H1 (cell line): ENCODE measurements around the gene WDR90. TPM values are rescaled to one million over a fixed set of nuclear protein-coding genes. Genes with fewer than 3 reads are reported as not detected.
A peak's percentile ranks its signal among the peaks of the same experiment; 100 is the strongest.

Experiments
- CTCF ChIA-PET: fragments of 300-600 bp; sonication (Branson Sonifier 250); formaldehyde crosslinking; loops from one replicate; lab custom pipeline; 2021; ENCODE audit not compliant: partially characterized antibody; lab: Charles Lee
- POLR2A ChIA-PET: fragments of 300-600 bp; sonication (Branson Sonifier 250); formaldehyde crosslinking; loops from one replicate; lab custom pipeline; 2021; ENCODE audit warnings: inconsistent platforms; ENCODE audit not compliant: partially characterized antibody; lab: Charles Lee
- DNase-seq, 2 experiments: peaks; one replicate each; pipeline versions ENCODE4 v3.0.0 to v3.0.0-alpha.2; 2010 to 2022; ENCODE audit warnings: low spot score in 2 of 2, low read depth in 1 of 2, mixed read lengths in 1 of 2
- FAIRE-seq: peaks from 2 replicates; lab custom pipeline; 2011; peaks lifted over from hg19 to GRCh38; lab: Jason Lieb, UNC
- H2AFZ ChIP-seq: 2 replicates; pipeline ENCODE4 v1.8.1; 2012; ENCODE audit warnings: low read length, inconsistent platforms
- H2AK5ac ChIP-seq: 2 replicates; pipeline ENCODE4 v1.6.1; 2013; ENCODE audit warnings: low read depth, low read length
- H2BK120ac ChIP-seq: replicated peaks from 2 replicates; pipeline ENCODE3; 2013; ENCODE audit warnings: low read depth, low read length, inconsistent platforms
- H2BK12ac ChIP-seq: 2 replicates; pipeline ENCODE4 v1.6.1; 2013; ENCODE audit warnings: low read depth, low read length
- H2BK15ac ChIP-seq: 2 replicates; pipeline ENCODE4 v1.6.1; 2013; ENCODE audit warnings: low read length
- H2BK20ac ChIP-seq: 2 replicates; pipeline ENCODE4 v1.6.1; 2013; ENCODE audit warnings: low read length
- H2BK5ac ChIP-seq: 2 replicates; pipeline ENCODE4 v1.6.1; 2013; ENCODE audit warnings: low read depth, low read length
- H3K14ac ChIP-seq: 2 replicates; pipeline ENCODE4 v1.6.1; 2013; ENCODE audit warnings: inconsistent platforms; ENCODE audit not compliant: insufficient read length
- H3K18ac ChIP-seq: 2 replicates; pipeline ENCODE4 v1.6.1; 2013; ENCODE audit warnings: low read length; ENCODE audit errors: extremely low read depth
- H3K23ac ChIP-seq: 2 replicates; pipeline ENCODE4 v1.6.1; 2013; ENCODE audit warnings: inconsistent platforms; ENCODE audit not compliant: insufficient read length
- H3K23me2 ChIP-seq: 2 replicates; pipeline ENCODE4 v1.6.1; 2013; ENCODE audit warnings: low read depth, low read length
- H3K27ac ChIP-seq: 2 replicates; pipeline ENCODE4 v1.6.1; 2011; ENCODE audit warnings: low read depth, low read length, inconsistent platforms
- H3K27me3 ChIP-seq, 4 experiments: replicated peaks in 1 of 4; 1 replicate in 1 of 4; 2 replicates in 3 of 4; pipeline versions ENCODE4 v1.6.1 to v1.8.1; 2011 to 2013; ENCODE audit warnings: low read length in 3 of 4, mild to moderate bottlenecking in 3 of 4, inconsistent platforms in 2 of 4, mixed read lengths in 2 of 4, moderate library complexity in 1 of 4; ENCODE audit not compliant: control insufficient read depth in 3 of 4, insufficient read depth in 3 of 4; ENCODE audit errors: extremely low read depth in 1 of 4
- H3K36me3 ChIP-seq, 4 experiments: 2 replicates each; pipeline versions ENCODE4 v1.6.1 to v1.8.1; 2011 to 2013; ENCODE audit warnings: mild to moderate bottlenecking in 4 of 4, low read length in 3 of 4, moderate library complexity in 2 of 4, control low read depth in 1 of 4, inconsistent platforms in 1 of 4; ENCODE audit not compliant: insufficient read depth in 4 of 4, control insufficient read depth in 2 of 4
- H3K4ac ChIP-seq: replicated peaks from 2 replicates; pipeline ENCODE3; 2013; ENCODE audit warnings: low read length, low read depth, mixed read lengths, inconsistent platforms; ENCODE audit not compliant: insufficient read length
- H3K4me1 ChIP-seq, 4 experiments: replicated peaks in 1 of 4; 1 replicate in 1 of 4; 2 replicates in 3 of 4; pipeline versions ENCODE4 v1.6.1 to v1.8.1; 2011 to 2013; ENCODE audit warnings: low read length in 3 of 4, inconsistent platforms in 2 of 4, mixed read lengths in 1 of 4; ENCODE audit not compliant: insufficient read depth in 4 of 4, control insufficient read depth in 3 of 4
- H3K4me2 ChIP-seq, 2 experiments: 2 replicates each; pipeline versions ENCODE4 v1.6.1 to v1.8.1; 2011 to 2013; ENCODE audit warnings: low read depth in 2 of 2, low read length in 2 of 2, control low read depth in 1 of 2, inconsistent platforms in 1 of 2, mild to moderate bottlenecking in 1 of 2; ENCODE audit not compliant: insufficient read depth in 1 of 2
- H3K4me3 ChIP-seq, 4 experiments: fragments of 200-600, 300-600 bp in 1 of 4; sonication (generic), shearing (Covaris generic), sonication (Bioruptor Twin) in 1 of 4; 2 replicates each; pipeline versions ENCODE4 v1.5.1 to v1.8.1; 2011 to 2016; ENCODE audit warnings: low read length in 4 of 4, low read depth in 3 of 4, control low read depth in 2 of 4, inconsistent platforms in 2 of 4, mild to moderate bottlenecking in 2 of 4, mixed read lengths in 1 of 4, moderate library complexity in 1 of 4; ENCODE audit not compliant: insufficient read depth in 2 of 4; ENCODE audit errors: extremely low read depth in 1 of 4
- H3K56ac ChIP-seq: replicated peaks from 2 replicates; pipeline ENCODE3; 2013; ENCODE audit warnings: low read depth, mild to moderate bottlenecking, mixed read lengths, low read length, inconsistent platforms; ENCODE audit not compliant: insufficient read length
- H3K79me1 ChIP-seq: 2 replicates; pipeline ENCODE4 v1.6.1; 2013; ENCODE audit warnings: low read depth, low read length, control low read depth
- H3K79me2 ChIP-seq, 2 experiments: 2 replicates each; pipeline versions ENCODE4 v1.6.1 to v1.8.1; 2012 to 2013; ENCODE audit warnings: low read length in 2 of 2, mild to moderate bottlenecking in 2 of 2, inconsistent platforms in 1 of 2; ENCODE audit not compliant: insufficient read depth in 2 of 2, control insufficient read depth in 1 of 2
- H3K9ac ChIP-seq, 4 experiments: replicated peaks in 1 of 4; 1 replicate in 1 of 4; 2 replicates in 3 of 4; pipeline versions ENCODE4 v1.6.1 to v1.8.1; 2011 to 2013; ENCODE audit warnings: low read depth in 3 of 4, low read length in 3 of 4, control low read depth in 2 of 4, mild to moderate bottlenecking in 2 of 4, moderate library complexity in 2 of 4, inconsistent platforms in 1 of 4; ENCODE audit errors: extremely low read depth in 1 of 4
- H3K9me3 ChIP-seq, 2 experiments: 2 replicates each; pipeline versions ENCODE4 v1.6.1 to v1.8.1; 2012 to 2013; ENCODE audit warnings: mild to moderate bottlenecking in 2 of 2, moderate library complexity in 2 of 2, control low read depth in 1 of 2, inconsistent platforms in 1 of 2, low read depth in 1 of 2, low read length in 1 of 2, mixed read lengths in 1 of 2; ENCODE audit not compliant: insufficient read depth in 2 of 2
- H4K20me1 ChIP-seq, 2 experiments: replicated peaks in 1 of 2; 2 replicates each; pipeline versions ENCODE3 to v1.8.1; 2011 to 2013; ENCODE audit warnings: inconsistent platforms in 2 of 2, low read length in 2 of 2, mild to moderate bottlenecking in 1 of 2; ENCODE audit not compliant: insufficient read depth in 2 of 2, control insufficient read depth in 1 of 2
- H4K5ac ChIP-seq: 2 replicates; pipeline ENCODE4 v1.6.1; 2013; ENCODE audit warnings: low read length, low read depth, mixed read lengths, inconsistent platforms; ENCODE audit not compliant: insufficient read length
- H4K8ac ChIP-seq: 2 replicates; pipeline ENCODE4 v1.8.0; 2013; ENCODE audit warnings: mild to moderate bottlenecking, moderate library complexity, low read length, inconsistent platforms; ENCODE audit not compliant: insufficient read depth; ENCODE audit errors: extremely low read depth
- H4K91ac ChIP-seq: replicated peaks from 2 replicates; pipeline ENCODE3; 2013; ENCODE audit warnings: low read length, mixed read lengths, inconsistent platforms; ENCODE audit not compliant: insufficient read length
- ASH2L ChIP-seq: fragments of 200-600, 300-600 bp; sonication (generic); IDR thresholded peaks from one replicate; pipeline ENCODE4 v1.7.1; 2017; ENCODE audit warnings: low read length
- CHD1 ChIP-seq: IDR thresholded peaks from 2 replicates; pipeline ENCODE4 v1.6.1; 2012; ENCODE audit warnings: low read depth, low read length, improper control_type of control experiment
- EZH2 ChIP-seq: fragments of 200-600 bp; sonication (generic); IDR thresholded peaks from 2 replicates; pipeline ENCODE4 v1.7.1; 2012; ENCODE audit warnings: low read depth, mild to moderate bottlenecking, moderate library complexity, low read length, inconsistent platforms; ENCODE audit not compliant: severe bottlenecking
- KDM4A ChIP-seq: IDR thresholded peaks from one replicate; pipeline ENCODE4 v1.7.1; 2012; ENCODE audit warnings: low read depth, mild to moderate bottlenecking, moderate library complexity, low read length, inconsistent platforms; ENCODE audit not compliant: severe bottlenecking
- KDM5A ChIP-seq: fragments of 200-600 bp; IDR thresholded peaks from 2 replicates; pipeline ENCODE4 v1.7.1; 2012; ENCODE audit warnings: mild to moderate bottlenecking, low read length, inconsistent platforms, mixed read lengths
- MAX ChIP-seq: IDR thresholded peaks from 2 replicates; pipeline ENCODE4 v1.6.1; 2012; ENCODE audit warnings: inconsistent platforms
- SP1 ChIP-seq: IDR thresholded peaks from 2 replicates; pipeline ENCODE4 v1.6.1; 2011; ENCODE audit warnings: low read depth, low read length
- SUZ12 ChIP-seq: fragments of 200-600 bp; sonication (generic); IDR thresholded peaks from 2 replicates; pipeline ENCODE4 v1.6.1; 2012; ENCODE audit warnings: mild to moderate bottlenecking, inconsistent platforms, low read length, moderate library complexity, mixed read lengths
- ZNF274 ChIP-seq: IDR thresholded peaks from 2 replicates; pipeline ENCODE4 v1.7.0; 2012; ENCODE audit warnings: low read length, borderline replicate concordance; ENCODE audit errors: extremely low read depth
- WGBS, 2 experiments: shearing (Covaris generic) in 1 of 2; methylation state at CpG; one replicate each; pipeline versions ENCODE4 v1.1.6 to v1.1.7; 2013 to 2015; ENCODE audit warnings: low lambda C conversion rate in 2 of 2, mixed read lengths in 2 of 2, inconsistent platforms in 1 of 2, low coverage in 1 of 2, missing lambda C conversion rate in 1 of 2; ENCODE audit not compliant: insufficient replicate concordance in 2 of 2, insufficient coverage in 1 of 2, insufficient read length in 1 of 2; ENCODE audit errors: extremely low coverage in 1 of 2, missing lambda C conversion rate in 1 of 2; 5-methylcytosine and 5-hydroxymethylcytosine counted together
- polyA plus RNA-seq, 7 experiments: library from polyadenylated mRNA; depleted of rRNA in 3 of 7; stranded (reverse) in 5 of 7; unstranded in 2 of 7; fragments of >200 nt in 5 of 7; fragments of 200-250 nt in 2 of 7; gene quantifications; 1 replicate in 5 of 7; 2 replicates in 1 of 7; 4 replicates in 1 of 7; pipeline versions ENCODE4 v1.2.1 to v1.2.3, GENCODE V29; 2011 to 2013; ENCODE audit warnings: missing spikeins in 2 of 7, mixed read lengths in 2 of 7
- total RNA-seq: library from RNA; stranded (reverse); fragmentation: NEBNext Ultra II Directional; extraction: Animal tissue kit (Norgen Biotek cat#: 25700); gene quantifications from 2 replicates; pipeline ENCODE4 v1.2.1, GENCODE V29; 2021

Gene WDR90
- total and polyA plus RNA-seq, 2 of the 8 experiments (the other 6 are each of a cell fraction or from before 2014, with no cell fraction given), result 24.0 to 47.2 TPM

GRCh38 chr16:714558-715476 is 65.7 kb downstream of the WDR90 start, which contains the start of gene METRN:
Gene METRN (plus strand): TSS chr16:715118. CDS start chr16:715290, 172 bp downstream.
- DNase-seq (peak in 1 of 2 experiments; percentile 95), FAIRE-seq (no peak)
- Histone ChIP-seq H3K9ac (peak within 1 kb of the TSS in 1 of 4 experiments; percentile 54; a peak in 2 of 7 replicates), H3K4me2 (peak within 1 kb of the TSS; percentile 53 to 83), H3K27me3 (peaks cover 0 to 51% (median 27%) of the 10 kb centered on the region in 4 experiments; a peak in 6 of 7 replicates), H3K56ac (no peak within 1 kb of the TSS), H3K4ac (no peak within 1 kb of the TSS), H3K27ac (no peak within 1 kb of the TSS), H3K4me3 (peak within 1 kb of the TSS; percentile 41 to 74 (median 44); a peak in 7 of 8 replicates), H2BK15ac (no peak within 1 kb of the TSS), H3K79me2 (no peaks in the 10 kb centered on the region), H2AFZ (no peak within 1 kb of the TSS), H3K23ac (no peak within 1 kb of the TSS), H3K18ac (peak within 1 kb of the TSS; percentile 48), H3K36me3 (no peaks in the 10 kb centered on the region), H4K91ac (no peak within 1 kb of the TSS), H3K79me1 (no peaks in the 10 kb centered on the region), H4K20me1 (peaks cover 2 to 8% of the 10 kb centered on the region in 2 experiments), H2BK12ac (no peak within 1 kb of the TSS), H2AK5ac (peak within 1 kb of the TSS; percentile 75; the same call in 1 of the 2 replicates), H3K9me3 (no peaks in the 10 kb centered on the region), H3K23me2 (peaks cover 11% of the 10 kb centered on the region; the same call in 1 of the 2 replicates), H3K4me1 (peaks cover 0 to 23% (median 16%) of the 10 kb centered on the region in 4 experiments; a peak in 5 of 7 replicates), H2BK20ac (no peak within 1 kb of the TSS), H4K8ac (peak within 1 kb of the TSS; percentile 75), H4K5ac (no peak within 1 kb of the TSS), H2BK120ac (no peak within 1 kb of the TSS), H2BK5ac (no peak within 1 kb of the TSS; the same call in 1 of the 2 replicates), H3K14ac (no peak within 1 kb of the TSS)
- CTCF ChIA-PET, result interaction anchor here (0.8 to 33.4 kb wide), 9 partner anchors 7 to 167 kb away, joined by 3 to 977 read pairs (median 9); partner anchors contain the start of genes ANTKMT, CCDC78, CHTF18 and CIAO3
- POLR2A ChIA-PET, result interaction anchor here (0.8 to 20.9 kb wide), 11 partner anchors 12 to 86 kb away, joined by 3 to 353 read pairs (median 7); partner anchors contain the start of genes ANTKMT, CCDC78, GNG13 and HAGHL
- 11% methylated on average over 45 of the region's 108 CpGs; no CpG with 5 or more reads in 1 of the 2 experiments for WGBS, 2 experiments
- no peak for TF ChIP-seq ZNF274
- TF ChIP-seq EZH2, result no peak
- TF ChIP-seq KDM5A, result no peak
- 0 out of 2 replicates have a peak, but pooled peaks have one; percentile 16 for TF ChIP-seq MAX
- TF ChIP-seq SUZ12, result no peak
- no peak for TF ChIP-seq CHD1
- peak; percentile 16 for TF ChIP-seq KDM4A
- 0 out of 2 replicates have a peak, but pooled peaks have one; percentile 39 for TF ChIP-seq SP1
- no peak for TF ChIP-seq ASH2L
